ENCODE results near the gene GNAO1. TPM values are rescaled to one million over a fixed set of nuclear protein-coding genes. Genes with fewer than 3 reads are reported as not detected.

Gene GNAO1
- total and polyA plus RNA-seq, 7 donors: 0.69 to 67.0 (median 28.8) TPM

GRCh38 chr16:56351481-56351880, 160.2 kb downstream of the GNAO1 start:
- DNase-seq: peak; percentile 46
- Histone ChIP-seq H3K4me1 (peaks cover 0 to 9% (median 8%) of the 10 kb centered on the region in 4 donors), H3K27ac (no peak overlapping the region), H3K9me3 (no peaks in the 10 kb centered on the region), H3K36me3 (peaks cover 0 to 31% (median 0%) of the 10 kb centered on the region in 4 donors), H3K27me3 (no peaks in the 10 kb centered on the region), H3K4me3 (no peak overlapping the region)
- TF ChIP-seq POLR2AphosphoS5 (IDR thresholded peaks at IDR 0.05) (no peak), POLR2A (IDR thresholded peaks at IDR 0.05) (no peak), EP300 (IDR thresholded peaks at IDR 0.05) (no peak), CTCF (IDR thresholded peaks at IDR 0.05) (no peak)
- intact Hi-C loops (cut with DNase I): no loop called here
- 84 to 89% methylated on average over 6 of the region's 6 CpGs for WGBS, 2 donors

GRCh38 chr16:56352351-56353053, 161.2 kb downstream of the GNAO1 start:
- intact Hi-C loops (cut with DNase I): no loop called here
- TF ChIP-seq POLR2AphosphoS5 (IDR thresholded peaks at IDR 0.05): no peak
- TF ChIP-seq POLR2A (IDR thresholded peaks at IDR 0.05): no peak
- TF ChIP-seq EP300 (IDR thresholded peaks at IDR 0.05): no peak
- TF ChIP-seq CTCF (IDR thresholded peaks at IDR 0.05): no peak
- Histone ChIP-seq H3K4me3 (no peak overlapping the region), H3K9me3 (no peaks in the 10 kb centered on the region), H3K27me3 (no peaks in the 10 kb centered on the region), H3K36me3 (peaks cover 0 to 27% (median 0%) of the 10 kb centered on the region in 4 donors), H3K4me1 (peaks cover 0 to 18% (median 13%) of the 10 kb centered on the region in 4 donors), H3K27ac (no peak overlapping the region)
- 62 to 74% methylated on average over 7 of the region's 7 CpGs for WGBS, 2 donors
- DNase-seq: peak; percentile 62

GRCh38 chr16:56353054-56353921, 162.0 kb downstream of the GNAO1 start:
- no peaks in the 10 kb centered on the region for H3K9me3 ChIP-seq
- peak; percentile 55 for DNase-seq
- 82 to 88% methylated on average over 15 of the region's 15 CpGs for WGBS, 2 donors
- H3K36me3 ChIP-seq: peaks cover 0 to 24% (median 0%) of the 10 kb centered on the region in 4 donors
- no peak overlapping the region for H3K4me3 ChIP-seq
- TF ChIP-seq POLR2AphosphoS5 (IDR thresholded peaks at IDR 0.05): no peak
- no peaks in the 10 kb centered on the region for H3K27me3 ChIP-seq
- intact Hi-C loops (cut with DNase I): no loop called here
- H3K4me1 ChIP-seq: peaks cover 0 to 21% (median 15%) of the 10 kb centered on the region in 4 donors
- no peak overlapping the region for H3K27ac ChIP-seq

GRCh38 chr16:56354016-56354415, 162.7 kb downstream of the GNAO1 start:
- DNase-seq: peak; percentile 53
- 84 to 94% methylated on average over 7 of the region's 7 CpGs for WGBS, 2 donors
- H3K27me3 ChIP-seq: no peaks in the 10 kb centered on the region
- H3K27ac ChIP-seq: no peak overlapping the region
- no peaks in the 10 kb centered on the region for H3K9me3 ChIP-seq
- TF ChIP-seq POLR2A (IDR thresholded peaks at IDR 0.05): no peak
- no peak for TF ChIP-seq POLR2AphosphoS5 (IDR thresholded peaks at IDR 0.05)
- no peak for TF ChIP-seq EP300 (IDR thresholded peaks at IDR 0.05)
- no peak for TF ChIP-seq CTCF (IDR thresholded peaks at IDR 0.05)
- peaks cover 0 to 21% (median 15%) of the 10 kb centered on the region in 4 donors for H3K4me1 ChIP-seq
- H3K4me3 ChIP-seq: no peak overlapping the region
- intact Hi-C loops (cut with DNase I): no loop called here
- peaks cover 0 to 17% (median 0%) of the 10 kb centered on the region in 4 donors for H3K36me3 ChIP-seq

- intact Hi-C loops (cut with DNase I): no loop called here
- no peak for TF ChIP-seq POLR2AphosphoS5 (IDR thresholded peaks at IDR 0.05)
- no peak for TF ChIP-seq POLR2A (IDR thresholded peaks at IDR 0.05)
- TF ChIP-seq CTCF (IDR thresholded peaks at IDR 0.05): no peak
- no peak for TF ChIP-seq EP300 (IDR thresholded peaks at IDR 0.05)
- Histone ChIP-seq H3K9me3 (no peaks in the 10 kb centered on the region), H3K27me3 (no peaks in the 10 kb centered on the region), H3K4me3 (no peak overlapping the region), H3K36me3 (peaks cover 0 to 12% (median 0%) of the 10 kb centered on the region in 4 donors), H3K4me1 (peaks cover 0 to 21% (median 15%) of the 10 kb centered on the region in 4 donors), H3K27ac (no peak overlapping the region)
- DNase-seq: peak; percentile 59
- WGBS, 2 donors: 93% methylated on average over 17 of the region's 17 CpGs
Measured at GRCh38 chr16:56354746-56355145, 163.5 kb downstream of the GNAO1 start.
